Esophagus muscularis mucosa (tissue), 3 donors: Measurements from ENCODE around the gene NDC80.

Source experiments
- CTCF ChIP-seq, 3 experiments: fragments of 200-600 bp in 2 of 3; fragments of 450-650 bp in 1 of 3; sonication (generic) in 2 of 3; IDR thresholded peaks; one replicate each; pipeline ENCODE4 v1.5.1; 2017 to 2019; ENCODE audit warnings: antibody characterized with exemption in 3 of 3, mild to moderate bottlenecking in 2 of 3, moderate library complexity in 1 of 3
- POLR2A ChIP-seq: fragments of 450-650 bp; IDR thresholded peaks from one replicate; pipeline ENCODE4 v1.6.1; 2017; ENCODE audit warnings: antibody characterized with exemption, moderate library complexity, mild to moderate bottlenecking, low read depth
- POLR2AphosphoS5 ChIP-seq, 2 donors: sonication (generic); formaldehyde crosslinking; IDR thresholded peaks; one replicate each; pipeline ENCODE4 v1.6.1; 2017; ENCODE audit warnings: antibody characterized with exemption in 2 of 2

GRCh38 chr18:2662990-2663389 lies 91.6 kb downstream of the NDC80 start:
- TF ChIP-seq CTCF (IDR thresholded peaks at IDR 0.05) (no peak), POLR2AphosphoS5 (IDR thresholded peaks at IDR 0.05) (no peak), POLR2A (no peak)
